Anterior cingulate cortex (tissue), 58 donors: ENCODE data around the gene FAM222A.
A peak's percentile ranks its signal among the peaks of the same experiment; 100 is the strongest.

Source experiments
- DNase-seq, 58 donors: peaks; one replicate each; lab custom pipeline; 2025; lab: John Stamatoyannopoulos, UW

FAM222A gene

GRCh38 chr12:109722721-109723094 is 9.1 kb downstream of the FAM222A start:
- no peak for DNase-seq

GRCh38 chr12:109723311-109723881 is 9.8 kb downstream of the FAM222A start:
- peak in 57 of 58 donors; percentile 33 to 95 (median 85) for DNase-seq

- DNase-seq = no peak
Measured at GRCh38 chr12:109724321-109724892, 10.8 kb downstream of the FAM222A start.

- peak in 54 of 58 donors; percentile 13 to 88 (median 64) for DNase-seq
Measured at GRCh38 chr12:109725321-109726105, 11.9 kb downstream of the FAM222A start.

GRCh38 chr12:109726106-109726497 is 12.5 kb downstream of the FAM222A start:
- DNase-seq = no peak

GRCh38 chr12:109726511-109727038 is 12.9 kb downstream of the FAM222A start:
- DNase-seq = peak in 1 of 58 donors; percentile 49

- peak in 56 of 58 donors; percentile 28 to 97 (median 88) for DNase-seq
Measured at GRCh38 chr12:109727039-109727723, 13.6 kb downstream of the FAM222A start.

- peak in 1 of 58 donors; percentile 28 for DNase-seq
Measured at GRCh38 chr12:109727746-109728726, 14.4 kb downstream of the FAM222A start.

GRCh38 chr12:109728921-109729320 is 15.3 kb downstream of the FAM222A start:
- DNase-seq = no peak

GRCh38 chr12:109729371-109729781 is 15.8 kb downstream of the FAM222A start:
- DNase-seq = peak in 5 of 58 donors; percentile 13 to 43 (median 21)

- DNase-seq = no peak
Measured at GRCh38 chr12:109729801-109730200, 16.2 kb downstream of the FAM222A start.

GRCh38 chr12:109730306-109731145 is 16.9 kb downstream of the FAM222A start:
- no peak for DNase-seq

- DNase-seq = no peak
Measured at GRCh38 chr12:109731231-109731731, 17.7 kb downstream of the FAM222A start.

GRCh38 chr12:109731806-109732205 is 18.2 kb downstream of the FAM222A start:
- no peak for DNase-seq

GRCh38 chr12:109732321-109733305 is 19.0 kb downstream of the FAM222A start:
- peak in 3 of 58 donors; percentile 20 to 35 (median 23) for DNase-seq

- DNase-seq = peak in 2 of 58 donors; percentile 11 to 28
Measured at GRCh38 chr12:109734219-109735000, 20.8 kb downstream of the FAM222A start.
